Body of pancreas (tissue), 4 donors: ENCODE data around the gene WDR1.

Source experiments
- POLR2A ChIP-seq, 3 donors: fragments of 450-650 bp; IDR thresholded peaks; one replicate each; pipeline ENCODE4 v1.6.1; 2016; ENCODE audit warnings: antibody characterized with exemption in 3 of 3, mild to moderate bottlenecking in 2 of 3
- TF ChIP-seq, protein P1 (sequence below), 7 experiments: fragments of 450-650 bp in 4 of 7; fragments of 200-600 bp in 3 of 7; sonication (generic) in 3 of 7; IDR thresholded peaks; one replicate each; pipeline ENCODE4 v1.5.1; 2016 to 2019; ENCODE audit warnings: antibody characterized with exemption in 7 of 7

DNA sequence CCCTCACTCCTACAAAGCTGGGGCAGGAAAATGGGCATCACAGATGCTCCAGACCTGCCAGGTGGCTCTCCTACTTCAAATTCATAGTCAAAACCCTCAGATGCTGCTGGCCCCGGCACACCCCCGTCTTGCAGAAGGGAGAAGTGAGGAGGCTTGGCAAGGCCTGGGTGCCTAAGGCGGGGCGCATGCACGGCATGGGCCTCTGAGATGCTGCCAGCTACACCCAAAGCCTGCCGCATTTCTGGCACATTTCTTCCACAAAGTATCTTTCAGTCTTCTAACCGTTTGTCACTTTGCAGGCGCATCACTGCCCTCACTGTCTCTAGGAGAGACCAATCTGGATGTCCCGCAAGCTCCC is 19.6 kb downstream of the WDR1 start:
- TF ChIP-seq, protein P1, sequence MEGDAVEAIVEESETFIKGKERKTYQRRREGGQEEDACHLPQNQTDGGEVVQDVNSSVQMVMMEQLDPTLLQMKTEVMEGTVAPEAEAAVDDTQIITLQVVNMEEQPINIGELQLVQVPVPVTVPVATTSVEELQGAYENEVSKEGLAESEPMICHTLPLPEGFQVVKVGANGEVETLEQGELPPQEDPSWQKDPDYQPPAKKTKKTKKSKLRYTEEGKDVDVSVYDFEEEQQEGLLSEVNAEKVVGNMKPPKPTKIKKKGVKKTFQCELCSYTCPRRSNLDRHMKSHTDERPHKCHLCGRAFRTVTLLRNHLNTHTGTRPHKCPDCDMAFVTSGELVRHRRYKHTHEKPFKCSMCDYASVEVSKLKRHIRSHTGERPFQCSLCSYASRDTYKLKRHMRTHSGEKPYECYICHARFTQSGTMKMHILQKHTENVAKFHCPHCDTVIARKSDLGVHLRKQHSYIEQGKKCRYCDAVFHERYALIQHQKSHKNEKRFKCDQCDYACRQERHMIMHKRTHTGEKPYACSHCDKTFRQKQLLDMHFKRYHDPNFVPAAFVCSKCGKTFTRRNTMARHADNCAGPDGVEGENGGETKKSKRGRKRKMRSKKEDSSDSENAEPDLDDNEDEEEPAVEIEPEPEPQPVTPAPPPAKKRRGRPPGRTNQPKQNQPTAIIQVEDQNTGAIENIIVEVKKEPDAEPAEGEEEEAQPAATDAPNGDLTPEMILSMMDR (IDR thresholded peaks at IDR 0.05): no peak
- no peak for TF ChIP-seq POLR2A (IDR thresholded peaks at IDR 0.05)
